HG03575 (cell line): ENCODE results near the gene MUC13.

ENCODE experiments used
- ATAC-seq: cut with Tn5 transposase; IDR thresholded peaks from one replicate; pipeline ENCODE4 v1.9.1; 2021; ENCODE audit not compliant: unreplicated experiment, insufficient number of reproducible peaks, low FRiP score; ENCODE audit errors: extremely low read depth

The MUC13 gene

GRCh38 chr3:124952282-124952855, 17.8 kb upstream of the MUC13 start:
- ATAC-seq: no peak

- ATAC-seq: no peak
These were observed 17.1 kb upstream of the MUC13 start for GRCh38 chr3:124951511-124952281.

GRCh38 chr3:124950026-124950425, 15.5 kb upstream of the MUC13 start:
- no peak for ATAC-seq

GRCh38 chr3:124942613-124943012, 8.1 kb upstream of the MUC13 start:
- no peak for ATAC-seq

- no peak for ATAC-seq
These were observed 7.2 kb upstream of the MUC13 start for GRCh38 chr3:124941771-124942170.

- no peak for ATAC-seq
These were observed 5.1 kb upstream of the MUC13 start for GRCh38 chr3:124939661-124940060.

GRCh38 chr3:124938896-124939295, 4.3 kb upstream of the MUC13 start:
- no peak for ATAC-seq

GRCh38 chr3:124937049-124937448, 2.5 kb upstream of the MUC13 start:
- no peak for ATAC-seq

- ATAC-seq: no peak
These were observed 1.4 kb upstream of the MUC13 start for GRCh38 chr3:124935794-124936542.

GRCh38 chr3:124935264-124935663, 713 bp upstream of the MUC13 start:
- ATAC-seq: no peak

GRCh38 chr3:124928333-124929202, 6.0 kb downstream of the MUC13 start:
- ATAC-seq: no peak

- no peak for ATAC-seq
These were observed 6.9 kb downstream of the MUC13 start for GRCh38 chr3:124927574-124928045.

GRCh38 chr3:124926426-124927101, 8.0 kb downstream of the MUC13 start:
- ATAC-seq: no peak

GRCh38 chr3:124924741-124925140, 9.8 kb downstream of the MUC13 start:
- ATAC-seq: no peak

GRCh38 chr3:124923833-124924232, 10.7 kb downstream of the MUC13 start:
- ATAC-seq: no peak

- ATAC-seq: no peak
These were observed 13.8 kb downstream of the MUC13 start for GRCh38 chr3:124920718-124921117.

GRCh38 chr3:124919756-124920155, 14.8 kb downstream of the MUC13 start:
- no peak for ATAC-seq

GRCh38 chr3:124918524-124918923, 16.0 kb downstream of the MUC13 start:
- no peak for ATAC-seq
